Glomerular visceral epithelial cell (primary cell): ENCODE data around the gene SLC5A6.

Source experiments
- DNase-seq: peaks from one replicate; pipeline ENCODE4 v3.0.0-alpha.2; 2016; ENCODE audit errors: extremely low spot score

SLC5A6 gene

DNA sequence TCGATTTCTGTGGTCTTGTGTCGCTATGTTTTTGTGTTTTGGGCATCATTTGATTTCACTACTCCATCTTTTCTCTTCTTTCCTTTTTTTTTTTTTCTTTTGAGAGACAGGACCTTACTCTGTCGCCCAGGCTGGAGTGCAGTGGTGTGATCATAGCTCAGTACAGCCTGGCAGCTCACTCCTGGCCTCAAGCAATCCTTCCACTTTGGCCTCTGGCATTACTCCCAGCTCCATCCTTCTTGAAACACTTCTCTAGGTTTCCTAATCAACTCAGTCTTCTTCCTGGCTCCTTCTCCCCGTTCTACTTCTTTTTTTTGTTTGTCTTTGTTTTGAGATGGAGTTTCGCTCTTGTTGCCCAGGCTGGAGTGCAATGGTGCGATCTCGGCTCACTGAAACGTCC, 36.7 kb downstream of the SLC5A6 start:
- no peak for DNase-seq

DNA sequence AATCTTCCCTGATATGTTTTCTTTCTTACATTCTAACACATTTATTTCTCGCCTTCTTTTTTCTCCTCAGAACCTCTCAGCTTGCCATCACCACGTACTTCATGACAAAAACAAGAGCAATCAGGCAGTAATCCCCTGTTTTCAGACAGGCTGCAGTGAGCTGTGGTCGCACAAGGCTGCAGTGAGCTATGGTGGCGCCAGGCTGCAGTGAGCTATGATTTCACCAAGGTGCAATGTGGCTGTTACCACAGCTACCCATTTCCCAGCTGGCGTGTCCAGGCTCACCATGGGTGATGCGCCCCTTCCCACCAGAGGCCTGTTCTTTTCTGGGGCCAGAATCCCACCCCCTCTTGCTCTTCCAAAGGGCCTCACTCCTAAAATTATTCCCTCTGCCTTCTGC, 37.4 kb downstream of the SLC5A6 start:
- DNase-seq: no peak

DNA sequence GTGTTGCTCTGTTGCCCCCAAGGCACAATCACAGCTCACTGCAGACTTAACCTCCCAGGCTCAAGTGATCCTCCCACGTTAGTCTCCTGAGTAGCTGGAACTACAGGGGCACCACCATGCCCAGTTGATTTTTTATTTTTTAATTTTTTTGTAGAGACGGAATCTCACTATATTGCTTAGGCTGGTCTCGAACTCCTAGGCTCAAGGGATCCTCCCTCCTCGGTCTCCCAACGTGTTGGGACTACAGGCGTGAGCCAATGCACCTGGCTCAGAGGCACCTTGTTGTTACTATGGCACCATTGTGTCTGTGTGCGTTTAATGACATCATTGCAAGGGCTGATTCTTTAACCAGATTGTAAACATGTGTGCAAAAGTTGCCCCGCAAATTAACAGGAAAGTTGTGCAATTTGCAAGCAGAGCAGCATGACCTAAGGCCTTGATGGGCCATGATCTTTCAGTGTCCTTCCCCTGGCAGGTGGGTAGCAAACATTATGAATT, 40.7 kb downstream of the SLC5A6 start:
- no peak for DNase-seq

DNA sequence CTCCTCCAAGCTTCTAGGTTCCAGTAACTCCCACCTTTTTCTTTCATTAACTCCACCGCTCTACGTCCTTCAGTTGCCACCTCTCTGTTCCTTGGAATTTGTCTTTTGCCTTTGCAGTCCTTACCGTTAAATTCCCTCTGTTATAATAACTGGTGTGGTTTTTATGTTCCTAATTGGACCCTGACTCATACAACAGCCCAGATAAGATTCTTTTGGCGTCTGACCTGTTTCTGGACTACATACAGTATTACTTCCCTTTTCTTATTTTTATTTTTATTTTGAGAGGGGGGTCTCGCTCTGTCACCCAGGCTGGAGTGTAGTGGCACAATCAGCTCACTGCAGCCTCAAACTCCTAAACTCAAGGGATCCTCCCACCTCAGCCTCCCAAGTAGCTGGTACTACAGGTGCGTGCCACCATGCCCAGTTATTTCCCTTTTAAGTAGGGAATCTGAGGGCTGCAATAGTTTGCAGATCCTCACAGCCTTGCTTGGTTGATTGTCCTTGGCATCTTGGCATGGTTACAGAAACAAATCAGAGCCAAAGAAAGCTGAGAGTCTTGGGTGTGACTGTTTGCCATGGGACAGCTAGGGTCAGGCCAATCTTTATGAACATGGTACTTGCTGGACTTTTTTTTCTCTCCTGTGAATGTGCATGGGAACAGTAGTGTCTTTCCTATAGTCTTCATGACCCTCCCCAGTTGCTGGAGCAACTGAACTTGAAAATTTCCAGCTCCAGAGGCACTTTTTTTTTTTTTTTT, 41.3 kb downstream of the SLC5A6 start:
- DNase-seq: no peak

DNA sequence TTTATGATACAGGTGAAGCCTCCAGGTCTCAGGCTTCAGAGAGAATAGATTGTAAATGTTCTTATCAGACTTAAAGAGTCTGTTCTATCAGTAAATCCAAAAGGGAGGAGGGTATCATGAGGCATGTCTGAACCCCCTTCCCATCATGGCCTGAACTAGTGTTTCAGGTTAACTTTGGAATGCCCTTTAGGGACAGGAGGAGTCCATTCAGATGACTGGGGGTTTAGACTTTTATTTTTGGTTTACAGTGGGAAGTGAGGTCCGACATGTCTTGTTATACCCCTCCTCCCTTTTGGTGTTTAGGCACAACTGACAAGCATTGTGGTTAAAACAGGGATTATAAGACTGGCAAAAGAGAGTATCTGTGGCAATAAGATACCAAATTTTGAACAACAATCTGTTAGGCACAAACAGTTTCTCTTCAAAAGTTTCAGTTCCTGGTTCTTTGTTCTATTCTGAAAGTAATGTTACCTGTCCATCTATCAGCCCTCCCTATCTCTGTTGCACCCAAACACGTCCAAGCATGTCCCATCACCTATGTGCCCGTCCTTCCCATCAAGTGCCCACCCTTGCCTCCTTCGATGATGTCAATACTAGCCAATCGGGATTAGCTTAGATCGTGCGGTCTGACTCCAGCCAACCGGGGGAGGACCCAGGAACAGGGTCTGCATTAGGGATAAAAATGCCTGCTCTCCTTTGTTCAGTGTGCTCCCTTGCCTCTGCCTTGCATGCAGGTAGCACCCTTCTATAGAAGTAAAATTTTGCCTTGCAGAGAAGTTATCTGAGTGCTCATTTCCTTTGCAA, 46.9 kb downstream of the SLC5A6 start:
- no peak for DNase-seq

DNA sequence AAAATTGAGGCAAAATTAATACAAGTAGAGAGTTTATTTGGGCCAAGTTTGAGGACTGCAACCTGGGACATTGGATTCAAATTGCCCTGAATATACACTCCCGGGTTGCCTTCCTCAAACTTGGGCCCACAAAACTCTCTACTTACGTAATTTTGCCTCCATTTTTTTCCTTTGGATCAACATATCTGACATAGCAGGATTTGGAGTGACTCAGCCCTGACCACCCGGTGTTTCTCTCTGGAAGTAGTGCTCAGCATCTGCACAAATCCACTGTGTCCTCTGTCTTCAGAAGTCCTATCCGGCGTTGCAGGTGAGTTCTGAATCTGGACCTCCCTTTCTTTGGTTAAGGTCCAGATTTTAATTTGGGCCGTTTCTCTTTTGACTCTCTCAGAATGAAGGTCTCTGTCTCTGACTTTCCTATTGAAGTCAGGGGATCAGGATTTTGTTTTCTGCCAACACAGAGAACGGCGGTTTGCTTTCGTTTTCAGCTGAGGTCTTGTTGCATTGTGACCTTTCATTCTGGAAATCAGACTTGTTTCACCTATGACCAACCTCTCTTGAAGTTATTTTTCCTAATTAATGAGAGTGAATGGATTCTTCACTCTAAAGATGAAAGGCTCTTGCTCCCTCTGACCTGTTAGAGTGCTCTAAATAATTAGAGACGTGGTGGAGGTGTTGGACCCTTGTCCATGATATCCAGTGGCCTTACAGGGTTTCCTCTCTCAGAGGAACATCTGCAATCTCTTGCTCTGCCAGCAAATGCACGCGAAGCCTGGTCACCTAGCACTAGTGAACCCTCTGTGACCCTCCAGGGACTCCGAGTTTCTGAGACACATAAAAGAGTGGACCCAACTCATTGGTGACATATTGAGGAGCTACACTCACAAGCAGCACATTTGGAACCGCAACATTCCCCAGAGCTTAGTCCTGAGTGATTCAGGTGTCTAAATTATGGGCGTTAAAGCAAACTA, 49.6 kb downstream of the SLC5A6 start:
- no peak for DNase-seq

DNA sequence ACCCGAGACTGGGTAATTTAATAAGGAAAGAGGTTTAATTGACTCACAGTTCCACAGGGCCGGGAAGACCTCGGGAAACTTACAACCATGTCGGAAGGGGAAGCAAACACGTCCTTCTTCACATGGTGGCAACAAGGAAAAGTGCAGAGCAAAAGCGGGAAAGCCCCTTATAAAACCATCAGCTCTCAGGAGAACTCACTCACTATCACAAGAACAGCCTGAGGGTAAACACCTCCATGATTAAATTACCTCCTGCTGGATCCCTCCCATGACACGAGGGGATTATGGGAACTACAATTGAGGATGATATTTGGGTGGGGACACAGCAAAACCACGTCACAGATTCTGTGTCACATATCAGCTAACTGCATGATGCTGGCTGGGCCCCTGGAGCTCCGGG, 51.9 kb downstream of the SLC5A6 start:
- DNase-seq: no peak

DNA sequence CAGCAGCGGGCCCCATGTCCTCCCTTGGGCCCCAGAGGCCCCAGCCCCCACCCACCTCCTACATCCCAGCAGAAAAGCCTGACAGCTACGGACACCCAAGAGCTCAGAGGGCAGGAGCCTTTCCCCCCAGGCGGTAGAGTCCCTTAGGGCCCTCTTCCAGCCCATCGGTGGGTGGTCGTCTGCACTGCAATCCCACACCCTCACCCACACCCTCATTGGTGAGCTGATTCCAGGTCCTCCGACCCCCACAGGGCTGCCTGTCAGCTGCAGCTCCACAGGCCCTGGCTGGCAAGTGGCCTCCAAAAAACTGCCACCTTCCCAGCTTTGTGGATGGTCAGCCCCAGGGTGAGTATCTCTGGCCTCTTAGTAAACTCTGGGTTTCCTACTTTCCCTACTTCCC, 52.8 kb downstream of the SLC5A6 start:
- no peak for DNase-seq

DNA sequence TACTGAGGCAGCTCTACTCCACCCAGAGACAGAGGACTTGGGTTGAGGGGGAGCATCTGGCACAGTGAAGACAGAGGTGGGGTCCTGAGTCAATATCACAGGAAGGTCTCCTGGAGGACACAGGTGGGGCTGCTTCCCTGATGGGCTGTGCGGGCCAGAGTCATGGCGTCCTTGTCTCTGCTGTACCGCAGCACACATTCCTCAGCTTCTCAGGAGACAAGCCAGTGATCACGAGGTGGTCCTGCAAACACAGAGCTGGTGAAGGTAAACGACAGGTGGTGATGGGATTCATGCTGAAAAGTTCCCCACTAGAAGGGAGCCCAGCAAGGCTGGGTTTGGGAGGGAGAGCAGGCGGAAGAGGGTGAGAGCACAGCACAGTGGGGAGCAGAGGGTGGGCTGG, 53.6 kb downstream of the SLC5A6 start:
- no peak for DNase-seq

DNA sequence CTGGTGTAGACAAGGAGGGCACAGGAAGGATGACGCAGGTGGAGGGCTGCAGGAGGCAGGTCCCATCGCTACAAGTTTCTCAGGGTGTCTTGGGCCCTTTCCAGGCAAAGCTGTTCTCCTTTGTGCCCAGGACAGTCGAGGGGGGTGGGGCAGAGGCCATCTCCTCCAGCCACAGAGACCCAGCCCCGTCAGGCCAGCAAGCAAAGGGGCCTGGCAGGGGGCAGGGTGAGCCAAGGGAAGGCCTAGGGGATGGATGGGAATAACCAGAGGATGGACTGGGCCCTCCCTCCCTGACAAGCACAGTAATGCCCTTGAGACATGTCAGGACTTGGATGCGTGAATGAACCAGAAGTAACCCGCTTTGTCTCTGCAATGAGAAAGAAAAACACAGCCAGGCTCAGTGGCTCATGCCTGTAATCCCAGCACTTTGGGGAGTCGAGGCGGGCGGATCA, 57.0 kb downstream of the SLC5A6 start:
- DNase-seq: no peak

DNA sequence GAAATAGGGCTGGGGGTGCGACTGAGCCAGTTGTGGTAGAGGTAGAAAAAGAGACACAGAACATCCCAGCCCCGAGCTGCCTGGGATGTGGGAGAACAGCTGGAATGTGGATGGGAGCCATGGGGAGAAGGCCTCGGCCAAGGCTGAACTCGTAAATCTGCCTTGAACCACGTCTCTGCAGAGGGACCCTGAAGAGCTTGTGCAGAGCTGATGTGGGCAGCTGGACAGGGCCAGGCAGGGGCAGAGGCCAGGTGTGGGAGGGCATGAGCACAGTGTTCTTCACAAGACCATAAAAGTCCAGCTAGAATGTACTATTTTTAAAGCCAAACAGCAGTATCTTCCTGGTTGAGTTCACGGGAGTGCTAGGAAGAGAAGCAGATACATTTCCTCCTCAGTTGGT, 57.6 kb downstream of the SLC5A6 start:
- no peak for DNase-seq

DNA sequence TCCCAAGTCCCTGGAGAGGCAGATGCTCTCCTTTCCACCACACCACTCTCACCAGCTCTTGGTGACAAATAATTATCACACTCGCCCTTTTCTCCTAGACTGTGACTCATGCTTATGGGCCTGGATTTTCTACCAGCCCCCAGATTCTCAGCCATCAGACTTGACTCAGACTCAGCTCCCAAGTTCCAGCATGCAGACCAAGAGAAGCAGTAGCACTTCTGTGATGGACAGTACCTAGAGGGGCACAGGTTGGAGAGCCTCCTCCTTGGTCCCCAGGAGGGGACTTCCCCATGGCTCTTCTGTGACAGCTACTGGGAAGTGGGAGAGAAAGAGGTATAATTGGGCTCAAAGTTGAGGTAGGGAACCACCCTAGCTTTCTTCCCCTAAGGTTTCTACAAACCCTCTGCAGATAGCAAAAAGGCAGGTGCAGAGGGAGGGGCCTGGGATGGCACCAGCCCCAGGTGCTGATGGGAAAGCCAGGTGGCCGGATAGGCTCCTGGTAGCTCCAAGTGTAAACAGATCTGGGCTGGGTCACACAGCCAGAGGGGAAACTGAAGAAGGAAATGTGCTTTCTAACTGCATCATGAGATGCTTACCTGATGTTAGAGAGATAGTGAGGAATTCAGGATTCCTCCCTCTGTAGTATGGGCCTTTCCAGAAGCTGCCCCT, 59.1 kb downstream of the SLC5A6 start:
- DNase-seq: peak; percentile 3

DNA sequence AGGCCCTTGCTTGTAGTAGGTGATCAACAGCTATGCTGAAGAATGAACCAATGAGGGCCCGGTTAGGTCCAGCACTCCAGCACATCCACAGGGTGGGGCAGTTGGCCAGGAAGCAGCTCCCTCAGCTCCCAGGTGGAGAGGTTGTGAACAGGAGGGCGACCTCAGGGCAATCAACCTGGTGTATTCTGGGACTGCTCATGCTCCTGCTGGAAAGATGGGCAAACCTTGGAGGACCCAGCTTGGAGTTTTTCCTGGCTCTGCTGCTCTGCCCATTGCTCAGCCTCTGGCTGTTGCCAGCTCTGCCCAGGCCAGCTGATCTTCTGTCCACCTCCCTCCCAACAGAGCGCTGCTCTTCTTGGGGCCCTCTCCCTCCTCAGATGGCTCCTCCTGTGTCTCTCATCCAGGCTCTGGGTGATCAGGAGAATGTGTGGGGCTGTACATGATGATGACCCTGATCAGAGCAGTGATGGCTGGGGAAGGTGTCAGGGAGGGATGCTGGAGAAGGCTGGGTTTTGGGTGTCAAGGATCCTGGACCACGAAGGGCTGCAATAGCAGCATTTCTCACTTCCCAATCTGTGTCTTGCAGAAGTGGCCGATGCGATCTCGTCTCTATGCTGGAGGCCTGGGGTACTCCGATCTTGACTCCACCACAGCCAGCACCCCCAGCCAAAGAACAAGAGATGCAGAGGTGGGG, 59.8 kb downstream of the SLC5A6 start:
- DNase-seq: no peak

DNA sequence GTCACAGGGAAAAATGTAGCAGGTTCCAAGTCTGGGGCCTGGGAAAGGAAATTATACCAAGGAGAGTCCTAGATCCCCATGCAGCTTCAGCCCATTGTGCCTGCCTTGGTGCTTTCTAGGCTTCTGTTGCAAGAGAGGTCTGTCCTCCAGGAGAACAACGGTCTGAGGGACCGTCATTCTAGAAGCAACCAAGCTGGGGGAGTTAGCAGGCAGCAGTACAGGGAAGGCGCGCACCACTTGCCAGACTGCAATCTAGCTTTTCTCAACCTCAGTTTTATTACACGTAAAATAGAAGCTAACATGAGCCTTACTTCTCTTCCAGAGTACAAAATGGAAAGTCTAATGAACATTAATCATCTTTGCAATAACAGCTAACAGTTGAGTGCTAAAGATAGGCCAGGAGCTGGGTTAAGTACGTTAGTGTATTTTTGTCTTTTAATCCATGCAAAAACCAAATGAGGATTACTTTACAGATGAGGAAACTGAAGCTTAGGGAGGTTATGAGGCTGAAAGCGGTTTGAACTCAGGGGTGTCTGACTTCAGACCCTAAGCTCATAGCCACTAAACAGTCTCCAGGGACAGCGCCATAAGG, 61.3 kb downstream of the SLC5A6 start:
- no peak for DNase-seq
